A549 (cell line): ENCODE measurements around the gene NDFIP1.

Experiments used
- CTCF ChIP-seq: fragments of >200 bp; sonication (Bioruptor Twin); formaldehyde crosslinking; IDR thresholded peaks from 3 replicates; pipeline ENCODE4 v1.5.1; 2016
- EP300 ChIP-seq, 2 experiments: fragments of >200 bp; sonication (Bioruptor Twin); formaldehyde crosslinking; IDR thresholded peaks; 2 replicates in 1 of 2; 3 replicates in 1 of 2; pipeline ENCODE4 v1.6.1; 2016 to 2017
- HMGXB4 ChIP-seq: fragments of 250-450 bp; sonication (Bioruptor Pico); IDR thresholded peaks from 2 replicates; pipeline ENCODE4 v1.5.0; 2021; ENCODE audit warnings: mild to moderate bottlenecking, moderate library complexity, borderline replicate concordance
- JUN ChIP-seq, 2 experiments: fragments of >200 bp; sonication (Bioruptor Twin); formaldehyde crosslinking; IDR thresholded peaks; 2 replicates in 1 of 2; 3 replicates in 1 of 2; pipeline ENCODE4 v1.6.1; 2016 to 2017
- POLR2A ChIP-seq: IDR thresholded peaks from 2 replicates; pipeline ENCODE4 v1.6.1; 2012; ENCODE audit warnings: mild to moderate bottlenecking, low read length

- TF ChIP-seq EP300 (IDR thresholded peaks at IDR 0.05) (no peak), HMGXB4 (CRISPR knock-in tag) (no peak), CTCF (no peak), JUN (IDR thresholded peaks at IDR 0.05) (no peak), POLR2A (no peak)
These were observed 7.5 kb downstream of the NDFIP1 start for GRCh38 chr5:142115937-142116614.
